Epithelial cell of proximal tubule (primary cell): ENCODE results near the gene SLC25A52. TPM values are rescaled to one million over a fixed set of nuclear protein-coding genes. Genes with fewer than 3 reads are reported as not detected.
A peak's percentile ranks its signal among the peaks of the same experiment; 100 is the strongest.
"Not testable (repeated sequence)": the region's sequence is repeated elsewhere in the genome, so short reads cannot be mapped to it uniquely, and the experiment has no call there.

Experiments used
- DNase-seq: peaks from one replicate; pipeline ENCODE4 v3.0.0-alpha.2; 2011; ENCODE audit warnings: low read depth
- H3K4me3 ChIP-seq: 2 replicates; pipeline ENCODE4 v1.5.1; 2011; ENCODE audit warnings: low read depth, mild to moderate bottlenecking, low read length
- total RNA-seq: library from RNA; depleted of rRNA; stranded (reverse); fragments of >200 nt; gene quantifications from 2 replicates; pipeline ENCODE4 v1.2.3, GENCODE V29; 2015
- TF ChIP-seq, protein P1 (sequence below): conservative IDR thresholded peaks from 2 replicates; pipeline ENCODE4 v1.5.1; 2012; ENCODE audit warnings: low read depth, mild to moderate bottlenecking, low read length

SLC25A52 gene
- total RNA-seq, 1 donor from 2014 or later = not detected

DNA sequence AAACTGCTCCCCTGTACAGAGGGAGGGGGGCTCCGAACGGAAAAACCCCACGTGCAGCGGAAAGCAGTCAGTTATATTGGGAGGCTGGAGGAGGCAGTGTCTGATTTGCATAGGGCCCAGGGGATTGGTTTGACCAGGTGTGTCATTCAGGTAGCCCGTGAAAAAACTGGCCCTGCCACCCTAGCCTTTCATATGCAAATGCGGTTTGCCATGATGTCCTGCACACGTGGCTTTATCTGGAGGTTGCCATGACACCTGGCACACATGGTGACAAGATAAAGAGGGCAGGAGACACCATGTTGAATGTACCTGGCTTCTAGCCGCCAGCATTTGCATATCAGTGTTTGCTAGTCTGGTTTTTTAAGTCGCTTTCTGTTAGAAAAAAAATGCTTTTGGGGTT lies 20.5 kb downstream of the SLC25A52 start:
- TF ChIP-seq, protein P1, sequence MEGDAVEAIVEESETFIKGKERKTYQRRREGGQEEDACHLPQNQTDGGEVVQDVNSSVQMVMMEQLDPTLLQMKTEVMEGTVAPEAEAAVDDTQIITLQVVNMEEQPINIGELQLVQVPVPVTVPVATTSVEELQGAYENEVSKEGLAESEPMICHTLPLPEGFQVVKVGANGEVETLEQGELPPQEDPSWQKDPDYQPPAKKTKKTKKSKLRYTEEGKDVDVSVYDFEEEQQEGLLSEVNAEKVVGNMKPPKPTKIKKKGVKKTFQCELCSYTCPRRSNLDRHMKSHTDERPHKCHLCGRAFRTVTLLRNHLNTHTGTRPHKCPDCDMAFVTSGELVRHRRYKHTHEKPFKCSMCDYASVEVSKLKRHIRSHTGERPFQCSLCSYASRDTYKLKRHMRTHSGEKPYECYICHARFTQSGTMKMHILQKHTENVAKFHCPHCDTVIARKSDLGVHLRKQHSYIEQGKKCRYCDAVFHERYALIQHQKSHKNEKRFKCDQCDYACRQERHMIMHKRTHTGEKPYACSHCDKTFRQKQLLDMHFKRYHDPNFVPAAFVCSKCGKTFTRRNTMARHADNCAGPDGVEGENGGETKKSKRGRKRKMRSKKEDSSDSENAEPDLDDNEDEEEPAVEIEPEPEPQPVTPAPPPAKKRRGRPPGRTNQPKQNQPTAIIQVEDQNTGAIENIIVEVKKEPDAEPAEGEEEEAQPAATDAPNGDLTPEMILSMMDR = no peak
- H3K4me3 ChIP-seq = no peak overlapping the region
- no peak for DNase-seq

DNA sequence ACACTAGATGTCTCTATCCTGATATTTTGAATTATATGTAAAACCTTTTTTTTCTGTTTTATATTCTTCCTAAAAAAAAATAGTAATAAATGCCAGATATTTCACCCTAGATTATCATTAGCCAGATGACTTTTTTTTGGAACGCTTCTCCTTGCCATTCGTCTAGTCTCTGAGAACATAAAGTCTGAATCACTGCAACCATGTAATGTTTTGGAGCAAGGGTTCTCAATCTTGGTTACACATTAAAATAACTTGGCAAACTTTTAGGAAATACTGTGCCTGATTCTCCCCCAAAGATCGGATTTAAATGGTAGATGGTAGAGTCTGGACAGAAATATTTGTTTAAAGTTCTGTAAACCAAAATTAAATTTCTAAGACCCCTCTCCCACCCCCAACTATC lies 21.0 kb downstream of the SLC25A52 start:
- no peak for DNase-seq
- TF ChIP-seq, protein P1 = no peak
- H3K4me3 ChIP-seq = no peak overlapping the region

DNA sequence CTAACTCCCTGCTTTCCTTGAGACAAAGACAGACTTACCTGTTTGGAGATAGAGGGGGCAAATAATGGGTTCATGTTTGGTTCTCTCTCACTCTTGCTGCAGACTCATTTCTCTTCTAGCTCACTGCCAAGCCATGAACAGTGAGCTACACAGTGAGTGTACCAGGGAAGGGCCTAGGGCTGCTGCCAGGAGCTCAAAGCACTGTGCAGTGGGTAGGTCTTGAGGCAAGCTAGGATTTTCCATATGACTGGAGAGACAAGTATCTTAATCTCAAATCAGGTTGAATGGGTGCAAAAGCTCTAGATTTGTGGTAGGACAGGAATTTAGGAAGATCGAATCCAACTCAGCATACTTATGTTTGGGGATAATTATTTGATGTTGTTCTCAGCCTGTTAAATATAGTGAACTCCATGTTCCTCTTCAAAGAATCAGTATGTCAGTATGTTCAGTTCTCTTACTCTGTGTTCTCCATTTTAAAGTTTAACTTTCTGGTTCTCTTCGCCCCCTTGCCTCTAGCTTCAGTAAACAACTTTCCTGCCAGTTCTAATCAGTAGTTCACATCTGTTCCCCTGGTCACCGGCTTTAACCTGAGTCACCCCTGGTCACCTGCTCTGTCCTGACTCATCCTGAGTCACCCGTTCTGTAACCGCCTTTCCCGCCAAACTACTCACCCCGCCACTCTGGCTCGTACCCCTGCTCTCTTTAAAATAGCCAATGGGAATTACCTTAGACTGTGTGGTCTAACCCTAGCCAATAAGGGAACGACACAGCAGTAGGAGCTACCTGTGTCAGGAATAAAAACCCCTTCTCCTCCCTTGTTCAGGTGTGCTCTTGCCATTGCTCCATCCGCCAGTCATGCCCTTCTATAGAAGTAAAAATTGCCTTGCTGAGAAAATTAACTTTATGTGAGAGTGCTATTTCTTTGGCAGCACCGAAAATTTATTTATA lies 21.9 kb downstream of the SLC25A52 start:
- TF ChIP-seq, protein P1 = no peak
- peak; percentile 40 for DNase-seq
- H3K4me3 ChIP-seq = no peak overlapping the region

DNA sequence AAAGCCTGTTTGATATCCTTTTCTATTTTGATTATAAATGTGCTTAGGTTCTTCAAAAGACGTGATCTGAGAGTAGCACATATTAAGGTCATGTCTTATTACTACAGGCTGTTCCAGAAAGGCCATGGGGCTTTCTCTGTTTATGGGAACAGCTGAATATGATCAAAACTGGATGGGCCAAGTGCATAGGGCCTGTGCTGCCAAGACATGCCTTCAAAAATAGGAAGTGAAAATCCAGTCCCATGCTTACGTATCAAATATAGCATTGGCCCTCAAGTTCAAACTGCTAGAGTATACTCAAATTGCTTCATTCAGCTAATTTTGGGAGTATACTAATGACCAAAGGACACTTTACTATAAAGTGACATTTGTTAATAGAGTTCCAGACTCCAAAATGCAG lies 24.1 kb downstream of the SLC25A52 start:
- H3K4me3 ChIP-seq = no peak overlapping the region
- TF ChIP-seq, protein P1 = no peak
- DNase-seq = no peak

DNA sequence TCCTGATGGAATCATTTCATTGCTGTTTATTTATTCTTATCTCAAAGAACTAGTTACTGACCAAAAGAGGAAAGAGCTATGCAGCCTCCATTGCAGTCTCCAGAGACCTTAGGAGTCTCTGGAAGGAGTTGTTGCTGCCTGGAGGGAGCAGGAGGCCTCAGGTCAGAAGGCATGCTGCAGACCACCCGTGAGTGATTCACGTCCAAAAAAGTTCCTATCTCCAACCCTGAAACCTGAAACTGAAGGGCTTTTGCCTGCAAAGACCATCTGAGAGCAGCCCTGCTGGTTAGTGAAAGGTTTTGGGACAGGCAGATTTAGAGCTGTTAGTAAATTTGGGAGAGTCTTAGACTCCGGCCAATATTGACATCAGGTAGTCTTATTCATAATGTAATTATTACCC lies 29.1 kb downstream of the SLC25A52 start:
- no peak overlapping the region for H3K4me3 ChIP-seq
- TF ChIP-seq, protein P1 = no peak
- no peak for DNase-seq

DNA sequence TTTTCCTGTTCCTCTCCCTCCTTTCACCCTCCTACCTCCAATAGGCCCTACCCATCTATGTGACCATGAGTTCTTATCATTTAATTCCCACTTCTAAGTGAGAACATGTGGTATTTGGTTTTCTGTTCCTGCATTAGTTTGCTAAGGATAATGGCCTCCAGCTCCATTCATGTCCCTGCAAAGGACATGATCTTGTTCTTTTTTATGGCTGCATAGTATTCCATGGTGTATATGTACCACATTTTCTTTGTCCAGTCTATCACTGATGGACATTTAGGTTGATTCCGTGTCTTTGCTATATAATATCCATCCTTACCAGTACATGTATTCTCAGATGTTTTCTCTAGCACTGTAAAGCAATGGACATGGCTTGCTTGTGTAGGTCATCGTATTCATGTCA lies 31.5 kb downstream of the SLC25A52 start:
- not testable (repeated sequence) for H3K4me3 ChIP-seq, DNase-seq

DNA sequence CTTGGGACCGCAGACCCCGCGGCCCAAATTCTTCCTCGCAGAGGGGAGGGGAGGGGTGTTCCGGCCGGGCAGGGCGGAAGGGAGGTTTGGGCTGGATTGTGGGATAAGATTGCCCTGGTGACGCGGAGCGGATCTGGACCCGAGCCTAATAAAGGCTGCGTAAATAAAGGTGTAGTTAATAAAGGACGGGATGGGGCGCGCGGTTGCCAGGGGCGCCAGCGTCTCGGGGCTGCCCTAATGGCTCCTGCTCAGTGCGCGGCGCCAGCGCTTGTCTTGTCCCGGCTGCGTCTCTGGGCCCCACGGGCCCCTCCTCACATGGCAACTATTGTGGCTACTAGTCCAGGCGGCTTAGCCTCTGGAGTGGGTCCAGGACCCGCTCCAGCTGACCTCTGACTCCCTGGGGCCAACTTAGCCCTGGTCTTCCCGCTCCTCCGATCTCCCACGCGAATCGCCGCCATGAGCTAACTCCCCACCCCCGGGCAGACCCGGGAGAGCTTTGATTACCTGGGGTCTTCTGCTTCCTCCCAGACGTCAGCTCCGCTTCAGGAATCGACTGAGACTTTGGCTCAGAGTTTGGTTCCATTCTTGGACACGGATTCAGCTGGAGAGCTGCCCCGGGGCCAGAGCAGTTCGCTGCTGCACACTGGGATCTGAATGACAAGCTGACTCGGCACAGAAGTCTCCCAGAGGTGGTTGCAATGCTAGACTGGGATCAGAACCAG lies 36.5 kb downstream of the SLC25A52 start:
- no peak for DNase-seq
- TF ChIP-seq, protein P1 = no peak
- peak overlapping the region; percentile 65 for H3K4me3 ChIP-seq
